Urinary bladder (tissue), 4 donors: Measurements from ENCODE around the gene MKNK2. TPM values are rescaled to one million over a fixed set of nuclear protein-coding genes. Genes with fewer than 3 reads are reported as not detected.
"Not testable (repeated sequence)": the region's sequence is repeated elsewhere in the genome, so short reads cannot be mapped to it uniquely, and the experiment has no call there.

Source experiments
- DNase-seq: peaks from one replicate; pipeline ENCODE4 v3.0.0-alpha.2; 2015; ENCODE audit errors: extremely low spot score
- H3K27ac ChIP-seq: one replicate; pipeline ENCODE4 v1.5.1; 2013; ENCODE audit warnings: low read depth, mild to moderate bottlenecking, moderate library complexity
- H3K36me3 ChIP-seq: one replicate; pipeline ENCODE4 v1.6.1; 2013; ENCODE audit warnings: mild to moderate bottlenecking, moderate library complexity; ENCODE audit not compliant: insufficient read depth
- H3K4me1 ChIP-seq: one replicate; pipeline ENCODE4 v1.6.1; 2013; ENCODE audit warnings: mild to moderate bottlenecking, moderate library complexity; ENCODE audit not compliant: insufficient read depth
- H3K4me3 ChIP-seq: one replicate; pipeline ENCODE4 v1.5.1; 2013; ENCODE audit warnings: low read depth, low read length
- WGBS: extraction: QIAGEN DNeasy Blood & Tissue Kit; methylation state at CpG from one replicate; pipeline ENCODE4 v1.1.7; 2013; 5-methylcytosine and 5-hydroxymethylcytosine counted together
- polyA plus RNA-seq: library from polyadenylated mRNA; stranded (reverse); fragments of 200-250 nt; gene quantifications from one replicate; pipeline ENCODE4 v1.2.3, GENCODE V29; 2013
- small RNA-seq: library from RNA; depleted of rRNA; stranded (forward); fragments of <200 nt; gene quantifications from one replicate; pipeline ENCODE3, GENCODE V24; 2014
- total RNA-seq: library from RNA; depleted of rRNA; stranded (reverse); fragments of >200 nt; gene quantifications from one replicate; pipeline ENCODE4 v1.2.3, GENCODE V29; 2014
- donor health status: healthy with polysubstance abuse.
- donor health status: healthy.

The MKNK2 gene
- total and polyA plus RNA-seq, 2 donors = 21.5 to 144 TPM

- Histone ChIP-seq H3K36me3 (no peaks in the 10 kb centered on the region), H3K4me1 (no peaks in the 10 kb centered on the region), H3K27ac (no peak overlapping the region), H3K4me3 (no peak overlapping the region)
- DNase-seq = no peak
- WGBS = 87% methylated on average over 26 of the region's 26 CpGs
Observed at GRCh38 chr19:1999856-2000515, 51.1 kb downstream of the MKNK2 start.

- no peak for DNase-seq
- Histone ChIP-seq H3K36me3 (no peaks in the 10 kb centered on the region), H3K27ac (no peak overlapping the region), H3K4me3 (no peak overlapping the region), H3K4me1 (no peaks in the 10 kb centered on the region)
- 94% methylated on average over 52 of the region's 52 CpGs for WGBS
Observed at GRCh38 chr19:1998712-1999708, 52.0 kb downstream of the MKNK2 start.

- Histone ChIP-seq H3K27ac (no peak overlapping the region), H3K36me3 (no peaks in the 10 kb centered on the region), H3K4me1 (no peaks in the 10 kb centered on the region), H3K4me3 (no peak overlapping the region)
- no peak for DNase-seq
- WGBS = 94% methylated on average over 31 of the region's 31 CpGs
Observed at GRCh38 chr19:1997353-1998233, 53.5 kb downstream of the MKNK2 start.

GRCh38 chr19:1992759-1993260, 58.2 kb downstream of the MKNK2 start:
- Histone ChIP-seq H3K4me1 (no peaks in the 10 kb centered on the region), H3K4me3 (no peak overlapping the region), H3K36me3 (peaks cover 4% of the 10 kb centered on the region), H3K27ac (no peak overlapping the region)
- WGBS = 89% methylated on average over 44 of the region's 44 CpGs
- DNase-seq = no peak

- Histone ChIP-seq H3K27ac (no peak overlapping the region), H3K4me1 (no peaks in the 10 kb centered on the region), H3K4me3 (no peak overlapping the region), H3K36me3 (peaks cover 6% of the 10 kb centered on the region)
- DNase-seq = no peak
- WGBS = 93% methylated on average over 30 of the region's 30 CpGs
Observed at GRCh38 chr19:1991018-1991913, 59.8 kb downstream of the MKNK2 start.

- Histone ChIP-seq H3K4me1 (no peaks in the 10 kb centered on the region), H3K36me3 (peaks cover 8% of the 10 kb centered on the region), H3K4me3 (no peak overlapping the region), H3K27ac (no peak overlapping the region)
- WGBS = 94% methylated on average over 34 of the region's 34 CpGs
- no peak for DNase-seq
Observed at GRCh38 chr19:1990230-1991017, 60.6 kb downstream of the MKNK2 start.

- no peak for DNase-seq
- WGBS = 91% methylated on average over 40 of the region's 40 CpGs
- Histone ChIP-seq H3K27ac (no peak overlapping the region), H3K4me3 (no peak overlapping the region), H3K36me3 (peaks cover 8% of the 10 kb centered on the region), H3K4me1 (no peaks in the 10 kb centered on the region)
Observed at GRCh38 chr19:1989513-1990229, 61.4 kb downstream of the MKNK2 start.

- not testable (repeated sequence) for H3K36me3 ChIP-seq, H3K27ac ChIP-seq, H3K4me1 ChIP-seq, DNase-seq, H3K4me3 ChIP-seq
- WGBS = 81% methylated on average over 10 of the region's 10 CpGs
Observed at GRCh38 chr19:1988464-1988863, 62.6 kb downstream of the MKNK2 start.

Small RNAs within 50 kb of the gene (small RNA-seq; reads per million reads assigned to genes)
- gene AC007136.1 = not detected

Other genes with a start within 250 kb of the MKNK2 start
- gene ATP8B3, start 239.0 kb downstream of the MKNK2 start, total RNA-seq = 1.4 TPM
- 1.6 TPM for gene ATP8B3, start 239.0 kb downstream of the MKNK2 start, polyA plus RNA-seq
- 7.9 TPM for gene REXO1, start 202.8 kb downstream of the MKNK2 start, total RNA-seq
- gene REXO1, start 202.8 kb downstream of the MKNK2 start, polyA plus RNA-seq = 20.5 TPM
- gene KLF16, start 187.7 kb downstream of the MKNK2 start, total RNA-seq = 3.6 TPM
- 17.6 TPM for gene KLF16, start 187.7 kb downstream of the MKNK2 start, polyA plus RNA-seq
- 41.9 TPM for gene ABHD17A, start 165.7 kb downstream of the MKNK2 start, total RNA-seq
- gene ABHD17A, start 165.7 kb downstream of the MKNK2 start, polyA plus RNA-seq = 99.7 TPM
- 1.4 TPM for gene ADAT3, start 145.8 kb downstream of the MKNK2 start, total RNA-seq
- gene ADAT3, start 145.8 kb downstream of the MKNK2 start, polyA plus RNA-seq = 4.3 TPM
- 16.2 TPM for gene SCAMP4, start 145.8 kb downstream of the MKNK2 start, total RNA-seq
- gene SCAMP4, start 145.8 kb downstream of the MKNK2 start, polyA plus RNA-seq = 45.2 TPM
- 33.5 TPM for gene CSNK1G2, start 110.1 kb downstream of the MKNK2 start, total RNA-seq
- 50.1 TPM for gene CSNK1G2, start 110.1 kb downstream of the MKNK2 start, polyA plus RNA-seq
- 38.0 TPM for gene BTBD2, start 35.5 kb downstream of the MKNK2 start, total RNA-seq
- gene BTBD2, start 35.5 kb downstream of the MKNK2 start, polyA plus RNA-seq = 83.0 TPM
- gene MOB3A, start 45.1 kb upstream of the MKNK2 start, total RNA-seq = 15.9 TPM
- 40.1 TPM for gene MOB3A, start 45.1 kb upstream of the MKNK2 start, polyA plus RNA-seq
- gene IZUMO4, start 45.7 kb upstream of the MKNK2 start, total RNA-seq = 1.5 TPM
- gene IZUMO4, start 45.7 kb upstream of the MKNK2 start, polyA plus RNA-seq = 9.2 TPM
- gene AP3D1, start 100.3 kb upstream of the MKNK2 start, total RNA-seq = 48.9 TPM
- 87.8 TPM for gene AP3D1, start 100.3 kb upstream of the MKNK2 start, polyA plus RNA-seq
- gene DOT1L, start 112.7 kb upstream of the MKNK2 start, total RNA-seq = 5.3 TPM
- 6.7 TPM for gene DOT1L, start 112.7 kb upstream of the MKNK2 start, polyA plus RNA-seq
- 30.6 TPM for gene PLEKHJ1, start 185.1 kb upstream of the MKNK2 start, total RNA-seq
- 60.9 TPM for gene PLEKHJ1, start 185.1 kb upstream of the MKNK2 start, polyA plus RNA-seq
- gene SF3A2, start 185.6 kb upstream of the MKNK2 start, total RNA-seq = 32.5 TPM
- gene SF3A2, start 185.6 kb upstream of the MKNK2 start, polyA plus RNA-seq = 69.9 TPM
- not detected for gene AMH, start 198.1 kb upstream of the MKNK2 start, total RNA-seq
- 0.44 TPM for gene AMH, start 198.1 kb upstream of the MKNK2 start, polyA plus RNA-seq
- 1.6 TPM for gene JSRP1, start 205.2 kb upstream of the MKNK2 start, total RNA-seq
- gene JSRP1, start 205.2 kb upstream of the MKNK2 start, polyA plus RNA-seq = 1.3 TPM
- not detected for gene PEAK3, start 230.9 kb upstream of the MKNK2 start, total RNA-seq
- gene PEAK3, start 230.9 kb upstream of the MKNK2 start, polyA plus RNA-seq = 0.58 TPM